ENCODE results near the gene PAIP2.
"Not testable (repeated sequence)": the region's sequence is repeated elsewhere in the genome, so short reads cannot be mapped to it uniquely, and the experiment has no call there.

PAIP2 gene

DNA sequence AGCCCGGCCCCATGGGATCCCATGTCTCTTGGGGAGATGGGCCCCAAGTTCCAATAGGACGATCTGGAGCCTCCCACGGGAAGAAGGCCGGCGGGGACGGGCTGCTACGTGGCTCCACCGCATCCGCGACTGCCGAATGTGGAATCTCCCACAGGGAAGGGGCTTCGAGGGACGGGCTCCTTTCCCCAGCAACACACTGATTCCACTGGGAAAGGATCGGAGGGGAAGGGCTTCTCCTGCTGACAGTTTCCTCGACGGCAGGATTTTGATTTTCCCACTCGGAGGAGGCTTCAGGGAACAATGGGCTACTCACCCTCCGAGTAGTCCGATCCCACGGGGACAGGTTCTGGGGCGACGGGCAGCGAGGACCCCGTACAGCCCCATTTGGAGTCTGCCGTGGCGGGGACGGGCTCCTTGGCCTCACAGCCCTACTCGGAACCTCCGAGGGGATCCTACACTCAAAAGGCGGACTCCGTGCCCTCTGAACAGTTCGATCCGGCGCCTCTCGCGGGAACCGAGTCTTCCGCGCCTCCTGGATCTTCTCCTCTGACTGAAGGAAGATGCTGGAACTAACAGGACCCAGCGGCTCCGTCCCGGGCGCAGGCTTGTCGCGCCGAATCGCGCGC, 52.0 kb downstream of the PAIP2 start:
- DNase-seq = no peak

DNA sequence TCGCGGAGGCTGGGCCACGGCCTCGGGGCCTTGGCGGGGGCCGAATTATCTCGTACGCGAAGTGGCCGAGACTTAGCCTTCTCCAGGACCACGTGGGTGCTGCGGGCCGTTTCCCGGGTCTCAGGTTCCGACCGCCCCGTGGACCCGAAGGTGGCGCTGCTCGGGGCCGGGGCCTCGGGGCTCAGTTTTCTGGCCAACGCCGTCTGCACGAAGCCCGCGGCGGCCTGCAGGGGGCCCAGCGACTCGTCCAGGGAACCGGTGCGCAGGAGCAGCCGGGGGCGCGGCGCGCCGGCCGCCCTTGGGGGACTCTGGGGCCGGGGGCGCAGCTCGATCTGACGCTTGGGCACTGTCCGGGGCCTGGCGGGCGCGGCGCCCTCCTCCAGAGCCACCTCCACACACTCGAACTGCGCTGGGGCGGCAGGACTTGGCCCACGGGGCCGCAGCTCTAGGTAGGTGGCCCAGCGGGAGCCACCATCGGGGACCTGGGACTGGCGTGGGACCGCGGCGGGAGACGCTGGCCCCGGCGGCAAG, 52.5 kb downstream of the PAIP2 start:
- peak in 1 of 2 experiments; percentile 24 for DNase-seq

DNA sequence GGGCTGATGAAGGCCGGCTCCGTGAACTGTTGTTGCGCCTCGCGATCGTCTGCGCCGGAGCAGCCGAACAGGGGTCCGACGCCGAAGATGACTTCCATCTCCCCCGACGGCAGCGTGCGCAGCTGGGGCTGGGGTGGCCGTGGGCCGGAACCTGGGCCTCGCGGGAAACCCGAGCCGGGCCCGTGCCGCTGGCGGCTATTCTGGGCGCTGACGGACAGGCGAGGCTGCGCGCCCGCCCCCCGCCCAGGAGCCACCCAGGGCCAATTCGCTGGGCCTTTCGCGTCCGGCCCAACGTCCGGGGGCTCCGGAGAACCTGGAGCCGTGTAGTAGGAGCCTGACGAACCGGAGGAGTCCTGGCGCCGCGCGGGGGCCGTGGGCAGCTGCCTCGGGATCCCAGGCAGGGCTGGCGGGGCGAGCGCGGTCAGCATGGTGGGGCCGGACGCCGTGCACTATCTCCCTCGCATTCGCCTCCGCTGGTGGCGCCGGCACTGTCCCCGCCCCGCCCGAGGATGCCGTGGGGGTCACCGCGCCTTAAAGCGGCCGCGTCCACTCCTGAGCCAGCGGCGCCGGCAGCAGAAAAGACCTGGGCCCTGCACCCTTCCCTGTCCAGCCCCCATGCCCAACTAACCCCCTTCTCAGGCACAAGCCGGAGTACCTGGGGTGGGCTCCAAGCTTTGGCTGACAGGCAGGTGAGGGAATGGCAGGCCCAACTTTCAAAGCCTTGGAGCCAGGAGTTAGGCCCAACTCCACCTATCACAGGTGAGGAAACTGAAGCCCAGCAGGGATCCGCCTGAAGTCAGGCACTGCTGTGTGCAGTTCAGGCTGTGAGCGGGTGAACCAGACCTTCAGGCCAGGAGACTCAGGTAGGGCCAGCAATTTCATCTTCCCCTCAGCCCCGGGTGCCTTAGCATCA, 53.3 kb downstream of the PAIP2 start, which contains the start of gene PROB1:
PROB1 (minus strand) TSS at position 451 of the 913 bp plus-strand sequence; CDS start at position 428, 23 bp downstream.
- DNase-seq = no peak

DNA sequence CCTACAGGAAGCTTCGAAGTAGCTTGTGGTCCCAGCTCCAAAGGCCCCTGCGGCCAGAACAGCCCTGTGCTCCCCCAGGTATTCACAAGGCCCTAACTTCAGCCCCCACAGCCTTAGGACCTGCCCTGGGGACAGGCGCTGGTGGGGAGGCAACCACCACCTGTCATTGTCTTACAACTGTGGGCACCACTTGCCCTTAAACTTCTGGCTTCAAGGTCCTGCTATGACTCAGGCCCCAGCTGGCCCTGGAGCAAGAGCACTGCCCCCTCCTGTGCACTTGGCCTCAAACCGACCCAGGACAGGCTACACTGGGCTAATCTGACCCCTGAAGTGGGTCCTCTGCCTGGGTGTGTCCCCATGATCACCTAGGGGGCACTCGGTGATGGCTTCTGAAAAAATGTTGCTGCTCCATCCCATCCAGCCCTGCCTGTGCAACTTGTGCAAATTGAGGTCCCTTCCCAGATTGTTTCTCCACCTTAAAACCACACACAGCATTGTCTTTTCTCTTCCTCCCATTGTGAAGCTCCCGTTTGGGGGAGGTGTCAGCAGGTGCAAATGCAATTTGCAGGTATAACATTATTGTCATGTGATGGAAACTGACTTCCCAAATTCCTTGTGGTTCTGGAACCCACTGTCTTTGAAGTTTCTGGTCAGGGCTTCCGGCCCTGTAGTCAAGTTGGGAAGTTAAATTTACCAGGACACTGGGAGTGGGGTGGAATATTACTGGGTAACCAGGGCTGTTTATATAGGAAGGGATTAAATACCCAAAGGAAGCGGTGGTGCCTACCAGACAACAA, 54.4 kb downstream of the PAIP2 start:
- no peak for DNase-seq

DNA sequence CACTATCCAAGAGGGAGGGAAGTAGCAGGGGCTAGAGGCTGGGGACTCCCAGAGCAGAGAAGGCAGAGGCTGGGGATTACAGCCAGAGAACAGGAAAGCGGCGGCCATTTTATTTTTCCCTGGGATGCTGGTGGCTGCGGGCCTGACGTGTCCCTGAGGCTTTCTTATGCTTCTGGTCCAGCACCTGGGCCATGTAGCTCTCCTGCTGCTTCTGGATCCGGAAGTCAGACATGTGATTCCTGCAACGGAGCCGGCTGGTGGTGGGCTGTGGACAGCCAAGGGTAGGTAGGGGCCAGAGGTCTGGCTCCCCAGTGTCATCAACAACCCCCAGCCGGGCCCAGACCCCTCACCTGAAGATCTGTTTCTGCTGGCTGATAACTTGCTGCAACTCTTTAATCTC, 55.0 kb downstream of the PAIP2 start:
- no peak for DNase-seq

DNA sequence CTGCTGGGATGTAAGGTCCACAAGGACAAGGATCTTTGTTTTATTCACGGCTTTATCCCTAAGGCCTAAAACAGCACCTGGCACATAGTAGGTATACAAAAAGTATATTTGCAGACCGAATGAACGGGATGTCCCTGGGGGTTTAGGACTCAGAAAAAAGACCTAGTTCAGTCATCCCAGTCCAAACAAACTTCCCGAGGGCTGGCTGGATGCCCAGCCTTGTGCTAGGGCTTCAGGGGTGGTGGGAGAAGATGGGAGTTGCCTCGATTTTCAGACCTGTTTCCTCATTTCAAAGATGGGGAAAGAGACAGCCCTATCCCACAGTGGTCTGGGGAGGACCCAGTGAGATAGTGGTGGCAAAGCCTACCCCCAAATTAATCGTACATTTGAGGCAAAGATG, 56.3 kb downstream of the PAIP2 start:
- no peak for DNase-seq

DNA sequence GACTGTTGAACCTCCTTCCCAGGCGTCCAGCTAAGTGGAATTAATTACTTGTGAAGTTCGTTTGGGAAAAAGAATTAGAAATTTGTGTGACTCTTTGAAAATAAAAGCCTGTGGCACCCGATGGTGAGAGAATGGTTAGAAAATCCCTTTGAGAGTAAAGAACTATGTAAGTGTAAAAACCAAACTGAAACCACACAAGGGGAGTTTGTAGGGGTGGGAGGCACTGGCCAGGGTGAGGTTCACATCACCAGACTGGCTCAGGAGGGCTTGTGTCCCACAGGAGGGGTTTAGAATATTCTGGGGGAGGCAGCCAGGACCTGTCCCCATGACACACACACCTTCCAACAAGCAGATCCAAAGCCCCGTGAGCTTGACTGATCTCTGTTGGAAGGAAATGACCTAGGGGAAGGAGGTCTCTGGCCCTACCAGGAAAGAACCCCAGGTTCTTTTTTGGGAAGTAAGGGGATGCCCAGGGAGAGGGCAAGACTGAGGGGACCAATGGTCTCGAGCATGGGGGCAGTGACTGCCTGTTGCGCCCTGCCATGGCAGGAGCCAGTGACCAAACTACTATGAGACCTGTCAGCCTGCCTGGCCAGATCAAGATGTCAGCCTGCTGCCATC, 58.0 kb downstream of the PAIP2 start:
- no peak for DNase-seq

DNA sequence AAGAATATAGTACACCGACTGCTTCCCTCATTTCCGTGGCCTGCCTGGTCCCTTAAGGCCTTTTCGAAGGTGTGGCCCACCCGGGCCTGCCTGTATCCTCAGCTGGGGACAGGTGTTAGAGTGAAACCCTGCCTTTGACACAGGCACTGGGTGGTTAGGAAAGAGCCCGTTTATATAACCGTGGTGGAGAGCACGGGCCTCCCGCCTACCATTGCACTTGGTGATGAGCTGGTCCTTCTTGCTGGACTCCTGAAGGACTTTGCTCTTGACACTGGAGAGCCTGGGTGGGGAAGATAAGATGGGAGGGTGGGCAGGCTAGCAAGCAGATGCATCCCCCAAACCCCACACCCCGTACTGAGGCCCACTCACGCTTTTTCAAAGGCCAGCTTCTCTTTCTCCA, 59.9 kb downstream of the PAIP2 start:
- DNase-seq = no peak

DNA sequence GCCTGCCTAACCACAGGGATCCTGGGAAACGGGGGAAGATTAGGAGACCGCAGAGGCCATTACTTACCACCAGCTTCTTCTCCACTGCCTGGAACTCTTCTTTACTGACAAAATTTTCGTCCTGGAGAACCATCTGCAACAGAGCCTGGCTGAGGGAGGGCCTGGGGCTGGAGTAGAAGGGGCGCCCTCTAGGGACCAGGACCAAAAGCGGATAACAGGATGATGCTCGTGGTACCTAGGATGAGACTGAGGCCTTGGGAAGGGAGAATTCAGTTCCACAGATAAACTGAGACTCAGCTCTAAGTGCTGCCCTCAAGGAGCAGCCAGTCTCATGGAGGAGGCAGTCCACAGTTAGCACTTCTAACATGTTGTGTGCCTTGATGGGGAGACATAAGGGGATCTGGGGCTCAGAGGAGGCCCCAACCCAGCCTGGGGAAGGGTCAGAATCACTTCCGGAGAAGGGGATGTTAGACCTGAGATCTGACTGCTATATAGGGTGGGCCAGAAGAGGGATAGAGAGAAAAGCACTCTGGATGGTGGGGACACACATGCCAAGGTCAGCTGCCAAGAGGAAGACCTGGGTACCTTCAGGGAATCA, 61.0 kb downstream of the PAIP2 start:
- no peak for DNase-seq

DNA sequence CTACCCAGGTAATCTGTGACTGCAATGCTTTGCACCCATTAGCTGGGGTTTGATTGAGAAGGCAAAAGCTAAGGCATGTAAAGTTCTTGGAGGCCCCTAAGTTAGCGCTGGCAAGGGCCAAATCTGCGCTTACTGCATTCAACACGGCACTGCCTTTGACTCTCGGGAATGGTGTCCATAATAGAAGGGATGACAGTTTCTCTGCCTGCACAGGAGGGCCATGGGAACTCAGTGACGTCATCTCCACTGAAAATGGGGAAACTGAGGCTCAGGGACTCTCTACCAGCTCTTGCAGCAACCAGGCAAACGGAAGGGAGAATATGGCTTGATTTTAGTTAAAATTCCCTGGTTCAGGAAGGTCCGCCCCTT, 61.7 kb downstream of the PAIP2 start:
- no peak for DNase-seq

DNA sequence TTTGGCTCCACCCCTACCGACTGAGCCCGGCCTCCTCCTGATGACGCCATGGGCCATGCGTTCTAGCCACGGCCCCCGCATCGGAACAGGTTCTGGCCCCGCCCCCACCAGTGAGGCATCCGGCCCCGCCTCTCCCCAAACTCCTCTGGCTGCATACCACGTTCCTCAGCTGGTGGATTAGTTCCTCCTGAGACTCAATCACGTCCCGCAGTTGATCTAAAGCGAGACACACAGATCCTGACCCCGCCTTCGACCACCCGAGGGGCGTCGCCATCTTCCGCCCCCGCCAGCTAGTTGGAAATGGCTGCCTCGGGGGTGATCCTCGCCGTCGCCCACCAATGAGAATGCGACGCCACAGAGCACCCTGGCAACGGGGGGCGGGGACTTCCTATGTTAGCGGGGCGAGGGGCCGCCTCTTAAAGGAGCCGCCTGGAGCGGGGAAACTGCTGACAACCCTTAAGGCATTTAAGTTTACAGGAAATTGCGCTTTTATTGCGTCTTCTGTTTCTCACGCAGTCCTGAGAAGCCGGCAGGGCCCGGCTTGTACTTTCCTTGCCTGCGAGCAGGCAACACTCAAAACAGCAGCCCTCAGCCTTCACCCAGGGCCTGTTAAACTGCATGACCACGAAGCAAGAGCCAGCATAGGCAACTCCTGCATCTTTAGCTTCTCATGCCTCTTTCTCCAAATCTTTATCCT, 62.3 kb downstream of the PAIP2 start, which contains the start of gene SPATA24:
SPATA24 (minus strand) TSS at position 303 of the 697 bp plus-strand sequence; CDS start at position 274, 29 bp downstream.
- peak; percentile 95 to 98 for DNase-seq

DNA sequence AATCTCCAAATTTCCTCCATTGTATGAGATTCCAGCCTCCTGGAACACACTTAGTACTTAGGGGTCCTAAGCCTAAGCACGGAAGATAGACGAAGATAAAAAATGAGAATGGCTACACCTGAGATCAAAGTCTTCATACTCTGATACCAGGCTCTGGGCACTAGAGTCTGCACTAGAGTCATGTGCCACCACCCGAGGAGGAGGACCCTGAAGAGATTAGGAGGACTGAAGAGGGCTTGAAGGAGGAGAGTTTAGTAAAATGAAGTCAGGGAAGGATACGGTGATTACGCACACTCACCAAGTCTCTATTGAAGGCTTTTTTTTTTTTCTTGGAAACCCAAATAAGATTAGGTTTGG, 62.8 kb downstream of the PAIP2 start:
- no peak for DNase-seq

DNA sequence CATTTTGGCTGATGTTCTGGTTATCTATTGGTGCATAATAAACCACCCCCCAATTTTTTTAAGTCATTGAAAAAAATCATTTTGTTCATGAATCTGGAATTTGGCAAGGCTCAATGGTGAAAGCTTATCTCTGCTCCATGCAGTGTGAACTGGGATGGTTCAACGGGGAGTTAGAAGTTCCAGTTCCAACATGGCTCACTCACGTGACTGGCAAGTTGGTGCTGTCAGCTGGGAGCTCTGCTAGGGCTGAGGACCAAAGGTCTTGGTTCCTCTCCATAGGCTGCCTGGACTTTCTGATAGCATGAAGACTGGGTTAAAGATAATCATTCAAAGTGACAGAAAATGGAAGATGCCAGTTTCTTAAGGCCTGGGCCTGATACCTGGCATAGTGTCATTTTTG, 65.3 kb downstream of the PAIP2 start:
- DNase-seq = no peak

DNA sequence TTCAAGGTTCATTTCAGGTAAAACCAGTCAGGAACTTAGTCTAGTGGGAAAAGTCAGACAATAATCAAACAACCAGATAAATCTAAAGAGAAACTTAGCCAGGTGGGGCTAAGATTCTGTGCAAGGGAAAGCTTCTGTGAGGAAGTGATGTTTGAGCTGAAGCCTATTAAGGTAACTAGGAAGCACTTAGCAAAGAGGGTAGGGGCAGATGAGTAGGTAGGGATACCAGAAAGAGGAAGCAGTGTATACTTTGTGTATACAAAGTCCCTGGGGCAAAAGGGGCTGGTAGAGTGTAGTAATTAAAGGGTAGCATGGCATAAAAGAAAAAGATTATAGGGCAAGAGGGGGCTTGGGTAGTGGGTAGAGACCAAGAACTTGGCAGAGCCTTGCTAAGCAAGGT, 65.9 kb downstream of the PAIP2 start:
- no peak for DNase-seq

DNA sequence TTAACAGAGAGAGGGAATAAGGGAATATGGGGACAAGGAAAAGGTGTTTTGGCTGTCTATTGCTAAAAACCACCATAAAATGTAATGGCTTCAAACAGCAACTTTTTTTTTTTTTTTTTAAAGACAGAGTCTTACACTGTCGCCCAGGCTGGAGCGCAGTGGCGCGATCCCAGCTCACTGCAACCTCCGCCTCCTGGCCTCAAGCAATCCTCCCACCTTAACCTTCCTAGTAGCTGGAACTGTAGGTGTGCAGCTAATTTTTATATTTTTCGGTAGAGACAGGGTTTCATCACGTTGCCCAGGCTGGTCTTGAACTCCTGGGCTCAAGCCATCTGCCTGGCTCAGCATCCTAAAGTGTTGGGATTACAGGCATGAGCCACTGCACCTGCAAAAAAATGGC, 66.5 kb downstream of the PAIP2 start:
- no peak for DNase-seq

DNA sequence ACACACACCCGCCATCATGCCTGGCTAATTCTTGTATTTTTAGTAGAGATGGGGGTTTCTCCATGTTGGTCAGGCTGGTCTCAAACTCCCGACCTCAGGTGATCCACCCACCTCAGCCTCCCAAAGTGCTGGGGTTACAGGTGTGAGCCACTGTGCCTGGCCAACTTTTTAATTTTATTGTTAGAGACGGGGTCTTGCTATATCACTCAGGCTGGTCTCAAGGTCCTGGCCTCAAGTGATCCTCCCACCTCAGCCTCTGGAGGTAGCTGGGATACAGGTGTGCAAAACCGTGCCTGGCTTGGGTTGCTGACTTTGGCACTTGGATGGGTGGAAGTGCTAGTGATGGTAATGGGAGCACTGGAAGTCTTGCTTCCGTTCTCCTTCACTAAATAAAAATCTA, 67.5 kb downstream of the PAIP2 start:
- not testable (repeated sequence) for DNase-seq

DNA sequence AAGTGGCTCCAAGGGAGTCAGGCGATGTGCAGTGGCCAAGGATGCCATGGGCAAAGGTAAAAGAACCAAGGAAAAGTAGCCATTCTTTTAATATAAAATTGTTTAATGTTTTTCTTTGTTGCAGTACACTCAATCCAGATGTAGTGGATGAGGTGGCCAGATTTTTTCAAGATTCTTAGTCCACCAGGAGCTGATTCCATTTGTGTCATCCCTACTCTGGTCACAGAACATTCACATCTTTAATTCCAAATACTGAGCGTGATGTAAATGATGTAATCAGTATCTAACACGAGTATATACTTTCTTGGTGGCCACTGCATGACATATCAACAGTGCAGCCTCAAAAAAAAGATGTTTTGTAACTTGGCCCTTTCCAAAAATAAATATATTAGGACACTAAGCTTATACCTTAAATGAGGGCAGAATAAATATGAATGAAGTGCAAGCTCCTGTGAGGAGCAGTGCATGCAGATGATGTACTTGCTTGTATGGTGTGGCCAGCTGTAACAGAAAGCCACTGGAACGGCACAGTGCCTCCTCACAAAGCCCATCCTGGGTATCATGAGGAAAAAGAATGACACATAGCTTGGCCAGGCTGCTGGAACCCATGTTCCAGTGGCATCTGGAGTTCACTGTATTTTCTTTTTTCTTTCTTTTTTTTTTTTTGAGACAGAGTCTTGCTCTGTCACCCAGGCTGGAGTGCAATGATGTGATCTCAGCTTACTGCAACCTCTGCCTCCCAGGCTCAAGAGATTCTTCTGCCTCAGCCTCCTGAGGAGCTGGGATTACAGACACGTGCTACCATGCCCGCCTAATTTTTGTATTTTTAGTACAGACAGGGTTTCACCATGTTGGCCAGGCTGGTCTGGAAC, 68.7 kb downstream of the PAIP2 start:
- no peak for DNase-seq

DNA sequence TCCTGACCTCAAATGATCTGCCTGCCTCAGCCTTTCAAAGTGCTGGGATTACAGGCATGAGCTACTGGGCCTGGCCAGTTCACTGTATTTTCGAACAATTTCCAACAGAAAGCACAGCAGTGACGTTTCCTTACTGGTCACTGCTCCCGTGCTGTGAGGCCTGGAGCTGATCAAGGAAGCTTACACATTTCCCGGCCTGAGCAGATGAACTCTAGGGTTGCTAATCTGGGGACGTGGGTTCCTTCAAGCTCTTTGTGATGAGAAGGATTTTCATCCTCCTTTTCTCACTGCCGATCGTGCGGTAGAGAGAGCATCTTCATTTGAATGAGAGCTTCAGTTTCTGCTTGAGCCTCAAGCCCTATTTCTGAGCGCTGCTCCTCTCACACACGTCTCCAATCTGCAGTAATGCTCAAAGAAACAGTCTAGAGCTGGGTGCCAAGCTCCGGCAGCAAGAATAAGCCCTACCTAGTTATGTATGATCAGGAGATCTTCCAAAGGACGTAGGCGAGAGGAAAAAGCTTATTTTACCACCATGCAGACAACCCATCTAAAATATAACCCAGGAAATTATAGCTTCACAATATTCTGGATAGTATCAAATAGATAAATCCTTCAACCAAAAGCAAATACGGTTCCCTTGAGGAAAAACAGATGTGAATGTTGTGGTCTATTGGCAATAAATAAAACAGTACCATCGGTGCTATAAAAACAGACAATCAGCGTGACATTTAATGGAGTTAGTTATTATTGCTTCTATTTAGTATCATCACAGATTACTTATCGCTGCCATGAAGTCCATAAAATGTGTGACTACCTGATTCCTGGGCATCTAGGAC, 69.6 kb downstream of the PAIP2 start:
- DNase-seq = no peak

DNA sequence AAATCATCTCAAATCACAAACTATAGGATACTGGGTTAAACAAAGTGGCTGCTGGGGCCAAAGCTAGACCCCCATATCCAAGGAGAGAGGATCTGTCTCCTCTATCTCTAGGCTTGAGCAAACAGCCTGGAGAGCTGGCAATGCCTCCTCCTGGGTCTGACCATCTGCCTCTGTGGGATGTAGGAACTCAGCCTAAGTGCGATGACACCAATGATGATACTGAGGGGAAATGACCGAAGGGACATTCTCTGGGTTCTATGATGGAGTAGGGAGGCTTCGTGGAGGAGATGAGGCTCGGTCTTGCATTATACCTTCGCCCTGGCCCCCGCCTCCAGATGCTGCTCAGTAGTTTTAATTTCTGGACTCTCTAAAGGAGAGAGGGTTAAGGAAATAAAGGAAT, 71.5 kb downstream of the PAIP2 start:
- no peak for DNase-seq

DNA sequence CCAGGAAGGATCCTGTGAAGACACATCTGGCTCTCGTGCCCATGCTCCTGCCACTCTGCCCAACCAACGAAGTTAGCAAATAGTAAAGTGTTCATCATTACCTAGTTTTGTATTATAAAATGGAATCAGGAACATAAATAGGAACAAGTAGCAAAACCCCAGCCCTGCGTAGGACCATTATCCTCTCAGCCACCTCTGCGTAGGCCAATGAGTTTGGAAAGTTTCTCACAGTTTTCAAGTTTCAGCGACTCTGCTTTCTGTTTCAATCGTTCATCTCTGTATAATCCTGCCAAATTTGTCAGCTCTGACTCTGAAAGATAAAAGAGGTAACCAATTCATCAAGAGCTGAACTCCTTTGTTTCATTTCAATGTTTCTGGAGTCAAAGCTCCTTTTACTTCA, 72.3 kb downstream of the PAIP2 start:
- DNase-seq = no peak
